HepG2 (cell line): Measurements from ENCODE around the gene TMEM143. TPM values are rescaled to one million over a fixed set of nuclear protein-coding genes. Genes with fewer than 3 reads are reported as not detected.

ENCODE experiments used
- ATF7-NPFF ChIP-seq: sonication (generic); formaldehyde crosslinking; IDR thresholded peaks from 2 replicates; pipeline ENCODE4 v1.8.1; 2023; ENCODE audit warnings: mild to moderate bottlenecking, low read depth, missing genetic modification reagents, moderate library complexity
- FOXA1 ChIP-seq, 2 experiments: fragments of 450-650 bp in 1 of 2; sonication (generic) in 1 of 2; formaldehyde crosslinking in 1 of 2; IDR thresholded peaks; 2 replicates each; pipeline versions ENCODE4 v1.4.0 to v1.6.1; 2016 to 2020; ENCODE audit warnings: missing genetic modification reagents in 1 of 2
- HDAC1 ChIP-seq: sonication (generic); formaldehyde crosslinking; IDR thresholded peaks from 2 replicates; pipeline ENCODE4 v1.5.1; 2020; ENCODE audit warnings: mild to moderate bottlenecking, missing genetic modification reagents
- HNF4G ChIP-seq, 2 experiments: sonication (generic) in 1 of 2; formaldehyde crosslinking in 1 of 2; IDR thresholded peaks; 2 replicates each; pipeline versions ENCODE4 v1.4.0 to v1.6.1; 2011 to 2020; ENCODE audit warnings: borderline replicate concordance in 2 of 2, low read depth in 2 of 2, mild to moderate bottlenecking in 2 of 2, low read length in 1 of 2, missing genetic modification reagents in 1 of 2, moderate library complexity in 1 of 2
- MAFG ChIP-seq: sonication (generic); formaldehyde crosslinking; IDR thresholded peaks from 2 replicates; pipeline ENCODE4 v1.5.1; 2020; ENCODE audit warnings: mild to moderate bottlenecking, missing genetic modification reagents
- ZFX ChIP-seq: sonication (generic); formaldehyde crosslinking; IDR thresholded peaks from 2 replicates; pipeline ENCODE4 v1.4.0; 2020; ENCODE audit warnings: mild to moderate bottlenecking, low read depth, missing genetic modification reagents, moderate library complexity
- ZNF12 ChIP-seq: sonication (generic); formaldehyde crosslinking; IDR thresholded peaks from 2 replicates; pipeline ENCODE4 v1.5.0; 2020; ENCODE audit warnings: missing genetic modification reagents
- ZNF225 ChIP-seq: sonication (generic); formaldehyde crosslinking; IDR thresholded peaks from 2 replicates; pipeline ENCODE4 v1.4.0; 2020; ENCODE audit warnings: mild to moderate bottlenecking, missing genetic modification reagents
- ZNF274 ChIP-seq: sonication (generic); formaldehyde crosslinking; IDR thresholded peaks from 2 replicates; pipeline ENCODE4 v1.5.1; 2020; ENCODE audit warnings: mild to moderate bottlenecking, missing genetic modification reagents
- ZNF788 ChIP-seq: sonication (generic); formaldehyde crosslinking; IDR thresholded peaks from 2 replicates; pipeline ENCODE4 v1.5.0; 2020; ENCODE audit warnings: mild to moderate bottlenecking, missing genetic modification reagents, borderline replicate concordance
- ZNF792 ChIP-seq: IDR thresholded peaks from 2 replicates; pipeline ENCODE4 v1.6.1; 2016
- ZSCAN22 ChIP-seq: sonication (generic); formaldehyde crosslinking; IDR thresholded peaks from 2 replicates; pipeline ENCODE4 v1.4.0; 2020; ENCODE audit warnings: mild to moderate bottlenecking, missing genetic modification reagents
- polyA plus RNA-seq, 8 experiments: library from polyadenylated mRNA; depleted of rRNA in 3 of 8; stranded (reverse) in 7 of 8; unstranded in 1 of 8; fragments of >200 nt; fragmentation: Illumina TruSeq in 4 of 8; extraction: Trizol in 4 of 8; gene quantifications; 2 replicates each; pipeline versions ENCODE4 v1.2.1 to v1.2.3, GENCODE V29; 2011 to 2016; ENCODE audit warnings: low read depth in 4 of 8, missing spikeins in 1 of 8, mixed read lengths in 1 of 8; ENCODE audit not compliant: insufficient read depth in 1 of 8
- total RNA-seq, 5 experiments: library from RNA; depleted of rRNA; stranded (reverse); fragments of >200 nt; fragmentation: Illumina TruSeq; extraction: Trizol; gene quantifications; 2 replicates each; pipeline ENCODE4 v1.2.3, GENCODE V29; 2016; ENCODE audit warnings: low read depth in 1 of 5
- TF ChIP-seq, protein P1 (sequence below): sonication (generic); formaldehyde crosslinking; IDR thresholded peaks from 2 replicates; pipeline ENCODE4 v1.5.0; 2020; ENCODE audit warnings: mild to moderate bottlenecking, missing genetic modification reagents, borderline replicate concordance
- TF ChIP-seq, protein P2 (sequence below): sonication (generic); formaldehyde crosslinking; IDR thresholded peaks from 2 replicates; pipeline ENCODE4 v1.5.1; 2020; ENCODE audit warnings: missing genetic modification reagents, mild to moderate bottlenecking, borderline replicate concordance
- TF ChIP-seq, protein P3 (sequence below), 2 experiments: sonication (generic) in 1 of 2; formaldehyde crosslinking in 1 of 2; IDR thresholded peaks; 2 replicates each; pipeline versions ENCODE4 v1.4.0 to v1.6.1; 2018 to 2020; ENCODE audit warnings: missing genetic modification reagents in 2 of 2, borderline replicate concordance in 1 of 2, low read depth in 1 of 2, mild to moderate bottlenecking in 1 of 2, missing biosample characterization in 1 of 2
- TF ChIP-seq, protein P4 (sequence below): sonication (generic); formaldehyde crosslinking; IDR thresholded peaks from 2 replicates; pipeline ENCODE4 v1.4.0; 2020; ENCODE audit warnings: missing genetic modification reagents
- TF ChIP-seq, protein P5 (sequence below): sonication (generic); formaldehyde crosslinking; IDR thresholded peaks from 2 replicates; pipeline ENCODE4 v1.9.0; 2022; ENCODE audit warnings: missing genetic modification reagents, mild to moderate bottlenecking, borderline replicate concordance

TMEM143 gene
- total and polyA plus RNA-seq, 2 of the 13 experiments (the other 11 are each of a cell fraction or from before 2014, with no cell fraction given): 7.7 to 11.3 TPM

DNA sequence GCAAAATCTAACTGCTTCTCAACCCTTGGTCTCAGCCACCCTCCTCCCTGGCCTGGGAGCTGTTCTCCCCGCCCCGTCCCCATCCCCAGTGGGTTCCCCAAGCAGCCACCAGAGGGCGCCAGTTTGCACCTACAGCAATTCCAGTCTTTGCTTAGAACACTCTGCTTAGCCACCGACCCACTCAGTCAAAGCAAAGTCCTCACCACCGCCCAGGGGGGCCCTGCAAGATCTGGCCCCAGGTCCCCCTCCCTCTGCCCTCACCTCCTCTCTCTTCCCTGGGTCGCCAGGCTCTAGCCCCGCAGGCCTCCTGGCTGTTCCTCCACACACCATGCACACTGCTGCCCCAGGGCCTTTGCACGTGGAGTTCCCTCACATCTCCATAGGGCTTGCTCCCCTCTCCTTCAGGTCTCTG is 12.4 kb downstream of the TMEM143 start (continued):
- TF ChIP-seq, protein P1, sequence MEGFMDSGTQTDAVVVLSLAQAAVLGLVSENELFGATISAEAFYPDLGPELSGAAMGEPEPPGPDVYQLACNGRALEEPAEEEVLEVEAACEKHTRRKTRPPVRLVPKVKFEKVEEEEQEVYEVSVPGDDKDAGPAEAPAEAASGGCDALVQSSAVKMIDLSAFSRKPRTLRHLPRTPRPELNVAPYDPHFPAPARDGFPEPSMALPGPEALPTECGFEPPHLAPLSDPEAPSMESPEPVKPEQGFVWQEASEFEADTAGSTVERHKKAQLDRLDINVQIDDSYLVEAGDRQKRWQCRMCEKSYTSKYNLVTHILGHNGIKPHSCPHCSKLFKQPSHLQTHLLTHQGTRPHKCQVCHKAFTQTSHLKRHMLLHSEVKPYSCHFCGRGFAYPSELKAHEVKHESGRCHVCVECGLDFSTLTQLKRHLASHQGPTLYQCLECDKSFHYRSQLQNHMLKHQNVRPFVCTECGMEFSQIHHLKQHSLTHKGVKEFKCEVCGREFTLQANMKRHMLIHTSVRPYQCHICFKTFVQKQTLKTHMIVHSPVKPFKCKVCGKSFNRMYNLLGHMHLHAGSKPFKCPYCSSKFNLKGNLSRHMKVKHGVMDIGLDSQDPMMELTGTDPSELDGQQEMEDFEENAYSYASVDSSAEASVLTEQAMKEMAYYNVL (CRISPR knock-in tag): no peak
- TF ChIP-seq ZNF12 (CRISPR knock-in tag) (no peak), MAFG (CRISPR knock-in tag) (no peak), ZFX (CRISPR knock-in tag) (peak; percentile 32; the same call in 1 of the 2 replicates), ATF7-NPFF (CRISPR knock-in tag) (no peak), ZNF792 (no peak), ZSCAN22 (0 out of 2 replicates have a peak, but pooled peaks have one; percentile 46), ZNF225 (CRISPR knock-in tag) (no peak), FOXA1 (IDR thresholded peaks at IDR 0.05) (no peak), FOXA1 (CRISPR knock-in tag; IDR thresholded peaks at IDR 0.05) (no peak), ZNF788 (CRISPR knock-in tag) (no peak), ZNF274 (0 out of 2 replicates have a peak, but pooled peaks have one; percentile 34), HDAC1 (CRISPR knock-in tag) (peak; percentile 48; the same call in 1 of the 2 replicates), HNF4G (IDR thresholded peaks at IDR 0.05; ENCODE audit: borderline replicate concordance, low read depth, low read length) (no peak), HNF4G (CRISPR knock-in tag; IDR thresholded peaks at IDR 0.05; ENCODE audit: borderline replicate concordance, low read depth) (no peak)
- TF ChIP-seq, protein P2, sequence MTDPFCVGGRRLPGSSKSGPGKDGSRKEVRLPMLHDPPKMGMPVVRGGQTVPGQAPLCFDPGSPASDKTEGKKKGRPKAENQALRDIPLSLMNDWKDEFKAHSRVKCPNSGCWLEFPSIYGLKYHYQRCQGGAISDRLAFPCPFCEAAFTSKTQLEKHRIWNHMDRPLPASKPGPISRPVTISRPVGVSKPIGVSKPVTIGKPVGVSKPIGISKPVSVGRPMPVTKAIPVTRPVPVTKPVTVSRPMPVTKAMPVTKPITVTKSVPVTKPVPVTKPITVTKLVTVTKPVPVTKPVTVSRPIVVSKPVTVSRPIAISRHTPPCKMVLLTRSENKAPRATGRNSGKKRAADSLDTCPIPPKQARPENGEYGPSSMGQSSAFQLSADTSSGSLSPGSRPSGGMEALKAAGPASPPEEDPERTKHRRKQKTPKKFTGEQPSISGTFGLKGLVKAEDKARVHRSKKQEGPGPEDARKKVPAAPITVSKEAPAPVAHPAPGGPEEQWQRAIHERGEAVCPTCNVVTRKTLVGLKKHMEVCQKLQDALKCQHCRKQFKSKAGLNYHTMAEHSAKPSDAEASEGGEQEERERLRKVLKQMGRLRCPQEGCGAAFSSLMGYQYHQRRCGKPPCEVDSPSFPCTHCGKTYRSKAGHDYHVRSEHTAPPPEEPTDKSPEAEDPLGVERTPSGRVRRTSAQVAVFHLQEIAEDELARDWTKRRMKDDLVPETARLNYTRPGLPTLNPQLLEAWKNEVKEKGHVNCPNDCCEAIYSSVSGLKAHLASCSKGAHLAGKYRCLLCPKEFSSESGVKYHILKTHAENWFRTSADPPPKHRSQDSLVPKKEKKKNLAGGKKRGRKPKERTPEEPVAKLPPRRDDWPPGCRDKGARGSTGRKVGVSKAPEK (CRISPR knock-in tag): no peak
- TF ChIP-seq, protein P3, sequence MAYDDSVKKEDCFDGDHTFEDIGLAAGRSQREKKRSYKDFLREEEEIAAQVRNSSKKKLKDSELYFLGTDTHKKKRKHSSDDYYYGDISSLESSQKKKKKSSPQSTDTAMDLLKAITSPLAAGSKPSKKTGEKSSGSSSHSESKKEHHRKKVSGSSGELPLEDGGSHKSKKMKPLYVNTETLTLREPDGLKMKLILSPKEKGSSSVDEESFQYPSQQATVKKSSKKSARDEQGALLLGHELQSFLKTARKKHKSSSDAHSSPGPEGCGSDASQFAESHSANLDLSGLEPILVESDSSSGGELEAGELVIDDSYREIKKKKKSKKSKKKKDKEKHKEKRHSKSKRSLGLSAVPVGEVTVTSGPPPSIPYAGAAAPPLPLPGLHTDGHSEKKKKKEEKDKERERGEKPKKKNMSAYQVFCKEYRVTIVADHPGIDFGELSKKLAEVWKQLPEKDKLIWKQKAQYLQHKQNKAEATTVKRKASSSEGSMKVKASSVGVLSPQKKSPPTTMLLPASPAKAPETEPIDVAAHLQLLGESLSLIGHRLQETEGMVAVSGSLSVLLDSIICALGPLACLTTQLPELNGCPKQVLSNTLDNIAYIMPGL (CRISPR knock-in tag; IDR thresholded peaks at IDR 0.05; ENCODE audit: borderline replicate concordance in 1 of 2, low read depth in 1 of 2): peak in 1 of 2 experiments; percentile 53; a peak in 1 of 4 replicates
- TF ChIP-seq, protein P4, sequence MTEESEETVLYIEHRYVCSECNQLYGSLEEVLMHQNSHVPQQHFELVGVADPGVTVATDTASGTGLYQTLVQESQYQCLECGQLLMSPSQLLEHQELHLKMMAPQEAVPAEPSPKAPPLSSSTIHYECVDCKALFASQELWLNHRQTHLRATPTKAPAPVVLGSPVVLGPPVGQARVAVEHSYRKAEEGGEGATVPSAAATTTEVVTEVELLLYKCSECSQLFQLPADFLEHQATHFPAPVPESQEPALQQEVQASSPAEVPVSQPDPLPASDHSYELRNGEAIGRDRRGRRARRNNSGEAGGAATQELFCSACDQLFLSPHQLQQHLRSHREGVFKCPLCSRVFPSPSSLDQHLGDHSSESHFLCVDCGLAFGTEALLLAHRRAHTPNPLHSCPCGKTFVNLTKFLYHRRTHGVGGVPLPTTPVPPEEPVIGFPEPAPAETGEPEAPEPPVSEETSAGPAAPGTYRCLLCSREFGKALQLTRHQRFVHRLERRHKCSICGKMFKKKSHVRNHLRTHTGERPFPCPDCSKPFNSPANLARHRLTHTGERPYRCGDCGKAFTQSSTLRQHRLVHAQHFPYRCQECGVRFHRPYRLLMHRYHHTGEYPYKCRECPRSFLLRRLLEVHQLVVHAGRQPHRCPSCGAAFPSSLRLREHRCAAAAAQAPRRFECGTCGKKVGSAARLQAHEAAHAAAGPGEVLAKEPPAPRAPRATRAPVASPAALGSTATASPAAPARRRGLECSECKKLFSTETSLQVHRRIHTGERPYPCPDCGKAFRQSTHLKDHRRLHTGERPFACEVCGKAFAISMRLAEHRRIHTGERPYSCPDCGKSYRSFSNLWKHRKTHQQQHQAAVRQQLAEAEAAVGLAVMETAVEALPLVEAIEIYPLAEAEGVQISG (CRISPR knock-in tag): no peak; the same call in 1 of the 2 replicates
- TF ChIP-seq, protein P5, sequence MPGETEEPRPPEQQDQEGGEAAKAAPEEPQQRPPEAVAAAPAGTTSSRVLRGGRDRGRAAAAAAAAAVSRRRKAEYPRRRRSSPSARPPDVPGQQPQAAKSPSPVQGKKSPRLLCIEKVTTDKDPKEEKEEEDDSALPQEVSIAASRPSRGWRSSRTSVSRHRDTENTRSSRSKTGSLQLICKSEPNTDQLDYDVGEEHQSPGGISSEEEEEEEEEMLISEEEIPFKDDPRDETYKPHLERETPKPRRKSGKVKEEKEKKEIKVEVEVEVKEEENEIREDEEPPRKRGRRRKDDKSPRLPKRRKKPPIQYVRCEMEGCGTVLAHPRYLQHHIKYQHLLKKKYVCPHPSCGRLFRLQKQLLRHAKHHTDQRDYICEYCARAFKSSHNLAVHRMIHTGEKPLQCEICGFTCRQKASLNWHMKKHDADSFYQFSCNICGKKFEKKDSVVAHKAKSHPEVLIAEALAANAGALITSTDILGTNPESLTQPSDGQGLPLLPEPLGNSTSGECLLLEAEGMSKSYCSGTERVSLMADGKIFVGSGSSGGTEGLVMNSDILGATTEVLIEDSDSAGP (CRISPR knock-in tag): peak; percentile 44; the same call in 1 of the 2 replicates
